HG02840 (cell line): ENCODE data around the gene MXRA7.
"Not testable (repeated sequence)": the region's sequence is repeated elsewhere in the genome, so short reads cannot be mapped to it uniquely, and the experiment has no call there.

Source experiments
- ATAC-seq: cut with Tn5 transposase; IDR thresholded peaks from one replicate; pipeline ENCODE4 v1.9.1; 2021; ENCODE audit warnings: mild to moderate bottlenecking, moderate library complexity, moderate number of reproducible peaks; ENCODE audit not compliant: unreplicated experiment, low FRiP score

Gene MXRA7

DNA sequence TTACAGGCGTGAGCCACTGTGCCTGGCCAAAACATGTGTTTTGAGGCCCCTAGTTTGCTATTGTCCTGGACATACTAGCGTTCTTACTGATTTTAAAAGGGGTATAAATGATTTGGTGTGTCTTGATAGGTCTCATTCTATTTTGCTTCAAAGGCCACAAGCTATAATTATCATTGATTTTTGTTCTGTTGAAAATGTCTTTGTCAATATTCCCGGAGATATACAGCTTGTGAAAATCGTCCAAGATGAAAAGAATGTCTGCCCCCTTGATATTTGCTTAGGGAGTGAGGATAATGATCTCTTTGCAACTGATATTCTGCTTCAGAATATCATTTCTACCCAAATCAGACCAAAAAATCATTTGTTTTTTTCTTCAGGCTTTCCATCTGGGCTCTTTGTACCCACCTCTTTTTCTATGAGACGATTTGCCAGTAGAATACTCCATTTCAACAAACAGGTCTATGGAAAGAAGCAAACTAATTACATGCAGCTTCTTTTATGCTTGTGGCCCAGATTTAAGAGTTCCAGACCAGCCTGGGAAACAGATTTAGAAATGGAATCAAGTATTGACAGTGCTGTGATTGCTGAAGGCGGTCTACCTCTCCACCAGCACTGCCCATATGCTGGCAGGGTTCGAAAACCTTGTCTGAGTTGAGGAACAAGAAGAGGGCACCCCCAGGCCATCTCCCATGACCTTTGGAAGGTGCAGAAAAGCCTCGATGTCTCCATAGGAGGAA is 53.1 kb downstream of the MXRA7 start:
- ATAC-seq: no peak

DNA sequence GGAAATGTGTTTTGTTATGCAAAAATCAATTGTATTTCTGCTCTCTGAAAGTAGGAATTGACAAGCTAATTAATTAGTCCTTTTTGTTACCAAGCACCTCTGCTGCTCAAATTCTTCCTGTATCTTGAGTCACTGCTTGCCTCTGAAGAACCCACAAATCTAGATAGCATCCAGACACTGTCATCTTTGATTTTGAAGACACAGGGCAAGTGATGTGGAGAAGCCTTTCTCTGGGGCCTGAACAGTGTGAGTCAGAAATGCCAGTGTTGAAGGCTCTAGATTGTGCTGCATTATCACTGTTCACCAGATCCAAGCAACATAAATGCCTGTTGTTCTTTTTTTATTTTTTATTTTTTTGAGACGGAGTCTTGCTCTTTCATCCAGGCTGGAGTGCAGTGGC is 56.4 kb downstream of the MXRA7 start:
- no peak for ATAC-seq

DNA sequence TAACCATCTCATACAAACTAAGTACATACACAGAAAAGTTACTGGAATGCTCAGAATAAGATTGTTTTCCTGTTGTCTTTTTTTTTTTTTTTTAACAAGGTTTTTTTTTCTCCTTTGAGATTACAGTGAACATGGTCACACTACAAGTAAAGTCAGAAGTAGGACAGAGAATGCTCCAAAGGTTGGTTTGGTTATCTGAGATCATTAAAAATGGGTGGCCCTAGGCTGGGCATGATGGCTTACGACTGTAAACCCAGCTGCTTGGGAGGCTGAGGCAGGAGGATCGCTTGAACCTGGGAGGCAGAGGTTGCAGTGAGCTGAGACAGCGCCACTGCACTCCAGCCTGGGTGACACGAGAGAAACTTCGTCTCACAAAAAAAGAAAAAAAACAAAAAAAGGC is 60.3 kb downstream of the MXRA7 start:
- no peak for ATAC-seq

DNA sequence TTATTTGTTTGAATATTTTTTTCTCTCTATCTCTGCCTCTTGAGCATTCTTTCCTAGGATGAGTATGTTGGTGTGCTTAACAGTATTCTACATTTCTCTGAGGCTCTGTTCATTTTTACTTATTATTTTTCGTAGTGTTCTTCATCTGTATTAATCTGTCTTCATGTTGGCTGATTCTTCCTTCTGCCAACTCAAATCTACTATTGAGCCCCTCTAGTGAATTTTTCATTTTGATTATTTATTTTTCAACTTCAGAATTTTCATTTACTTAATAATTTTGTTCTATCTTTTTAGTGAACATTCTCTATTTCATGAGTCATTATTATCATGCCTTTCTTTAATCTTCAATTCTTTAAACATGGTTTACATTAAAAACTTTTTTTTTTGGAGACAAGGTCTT is 64.1 kb downstream of the MXRA7 start:
- no peak for ATAC-seq

DNA sequence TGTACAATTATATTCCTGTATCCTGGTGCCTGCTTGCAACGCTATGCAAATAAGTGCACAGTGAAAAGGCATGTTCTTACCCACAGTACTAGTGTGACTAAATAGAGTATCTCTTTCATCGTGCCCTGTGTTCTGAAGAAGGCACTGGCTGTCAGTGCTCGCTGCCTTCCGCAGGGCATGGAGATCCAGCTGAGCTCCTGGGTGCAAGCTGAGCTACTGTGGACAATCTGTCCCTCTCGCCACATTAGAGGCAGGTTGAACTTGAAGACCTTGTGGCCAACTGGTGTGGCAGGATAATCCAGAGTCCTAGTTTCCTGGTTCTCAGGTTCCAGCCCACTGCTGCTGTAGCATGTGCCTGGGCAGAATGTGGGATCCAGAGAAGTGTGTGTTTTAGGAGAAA is 65.3 kb downstream of the MXRA7 start:
- no peak for ATAC-seq

DNA sequence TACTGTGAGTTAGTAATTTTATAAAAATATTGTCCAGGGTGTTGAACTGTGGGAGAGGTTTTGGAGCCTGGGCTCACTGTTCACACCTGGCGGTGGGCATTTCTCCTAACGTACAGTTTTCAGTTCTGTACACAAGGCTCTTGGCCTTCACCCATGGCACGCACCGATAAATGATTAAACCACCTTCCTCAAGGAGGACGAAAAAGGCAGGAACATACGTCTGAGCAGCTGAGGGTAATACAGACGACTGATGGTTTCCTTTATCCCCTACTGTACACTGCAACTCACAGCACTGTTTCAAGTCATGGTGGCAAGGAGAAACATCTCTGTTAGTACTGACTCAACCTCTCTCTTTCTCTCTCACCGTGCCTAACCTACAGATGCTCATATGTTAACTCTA is 65.8 kb downstream of the MXRA7 start:
- ATAC-seq: no peak

DNA sequence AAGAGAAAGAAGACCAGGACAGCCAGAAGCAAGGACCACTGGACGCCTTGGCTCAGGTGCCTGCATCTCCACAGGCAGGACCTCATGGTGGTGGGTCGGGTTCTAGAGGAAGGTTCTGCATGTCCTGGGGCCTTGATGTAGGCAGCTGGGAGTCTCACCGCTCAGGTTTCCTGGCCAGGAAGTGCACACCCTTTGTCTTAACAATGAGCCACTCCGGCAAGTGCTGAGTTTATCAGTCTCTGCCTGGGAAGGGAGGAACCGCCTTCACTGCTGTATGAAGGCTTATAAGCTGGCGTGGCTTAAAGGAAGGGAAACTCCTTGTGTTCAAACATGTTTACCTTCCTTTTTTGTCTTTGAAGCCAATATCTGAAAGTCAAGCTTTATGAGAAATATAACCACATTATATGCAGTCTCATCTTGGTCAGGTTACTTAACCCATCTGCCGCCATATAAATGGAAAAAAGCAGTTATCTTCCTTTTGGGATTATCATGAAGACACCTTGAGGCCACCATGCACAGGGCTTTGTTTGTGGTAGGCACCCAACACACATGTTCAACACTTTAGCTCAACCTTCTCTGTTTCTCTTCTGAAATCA is 67.1 kb downstream of the MXRA7 start, which contains the start of gene ST6GALNAC1:
Gene ST6GALNAC1 (minus strand): TSS at position 205 of the 596 bp plus-strand sequence. CDS start 119 bp downstream, at position 86.
- ATAC-seq: no peak

DNA sequence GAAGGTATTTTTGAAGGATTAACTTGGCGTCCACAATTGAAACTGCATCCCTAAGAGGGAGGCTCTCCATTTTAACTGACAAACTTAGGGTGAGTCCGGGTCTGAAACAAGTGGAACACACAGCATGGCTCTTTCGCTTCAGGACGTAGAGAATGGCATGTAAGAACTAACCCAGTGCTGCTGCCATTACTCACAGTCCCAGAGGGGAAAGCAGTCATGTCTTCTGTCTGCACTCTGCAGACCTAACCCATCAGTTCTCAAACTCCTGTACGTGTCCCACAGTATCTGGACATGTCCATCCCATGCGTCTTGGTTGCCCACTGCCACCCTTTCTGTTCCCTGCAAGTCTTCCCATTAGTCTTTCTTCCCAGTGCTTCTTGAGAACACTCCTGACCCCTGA is 67.8 kb downstream of the MXRA7 start:
- no peak for ATAC-seq

DNA sequence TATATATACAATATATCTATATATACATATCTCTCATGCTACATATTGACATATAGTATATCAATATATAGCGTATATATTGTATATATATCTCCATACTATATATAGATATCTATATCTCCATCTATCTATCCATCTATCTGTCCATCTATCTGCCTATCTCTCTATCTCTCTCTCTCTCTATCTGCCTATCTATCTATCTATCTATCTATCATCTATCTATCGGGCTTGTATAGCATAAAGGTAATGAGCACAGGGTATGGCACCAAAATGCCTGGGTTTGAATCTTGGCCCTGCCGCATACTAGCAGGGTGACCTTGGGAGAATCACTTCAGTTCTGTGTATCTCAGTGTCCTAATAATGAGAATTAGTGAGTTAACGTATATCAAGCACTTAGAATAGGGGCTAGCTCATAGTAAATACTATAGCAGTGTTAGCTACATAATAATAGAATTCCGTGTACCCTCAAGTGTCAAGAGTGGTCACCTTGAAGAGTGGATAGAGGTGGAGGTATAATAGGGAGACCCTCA is 68.7 kb downstream of the MXRA7 start:
- no peak for ATAC-seq

DNA sequence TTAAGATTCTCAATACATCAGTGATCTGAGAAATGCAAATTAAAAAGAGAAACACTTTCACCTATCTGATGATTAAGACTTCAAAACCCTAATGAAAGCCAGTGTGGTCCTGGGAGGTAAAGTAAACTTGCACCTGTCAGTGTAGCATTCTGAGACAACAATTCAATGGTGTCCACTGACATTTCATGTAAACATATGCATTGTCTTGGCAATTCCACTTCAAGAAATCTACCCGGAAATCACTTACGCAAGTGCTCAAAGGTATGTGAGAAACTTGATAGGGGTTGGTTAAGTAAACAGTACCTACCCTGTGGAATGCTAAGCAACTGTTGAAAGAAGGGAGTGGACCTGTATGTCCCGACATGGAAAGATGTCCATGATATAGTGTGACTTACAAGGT is 69.3 kb downstream of the MXRA7 start:
- no peak for ATAC-seq

DNA sequence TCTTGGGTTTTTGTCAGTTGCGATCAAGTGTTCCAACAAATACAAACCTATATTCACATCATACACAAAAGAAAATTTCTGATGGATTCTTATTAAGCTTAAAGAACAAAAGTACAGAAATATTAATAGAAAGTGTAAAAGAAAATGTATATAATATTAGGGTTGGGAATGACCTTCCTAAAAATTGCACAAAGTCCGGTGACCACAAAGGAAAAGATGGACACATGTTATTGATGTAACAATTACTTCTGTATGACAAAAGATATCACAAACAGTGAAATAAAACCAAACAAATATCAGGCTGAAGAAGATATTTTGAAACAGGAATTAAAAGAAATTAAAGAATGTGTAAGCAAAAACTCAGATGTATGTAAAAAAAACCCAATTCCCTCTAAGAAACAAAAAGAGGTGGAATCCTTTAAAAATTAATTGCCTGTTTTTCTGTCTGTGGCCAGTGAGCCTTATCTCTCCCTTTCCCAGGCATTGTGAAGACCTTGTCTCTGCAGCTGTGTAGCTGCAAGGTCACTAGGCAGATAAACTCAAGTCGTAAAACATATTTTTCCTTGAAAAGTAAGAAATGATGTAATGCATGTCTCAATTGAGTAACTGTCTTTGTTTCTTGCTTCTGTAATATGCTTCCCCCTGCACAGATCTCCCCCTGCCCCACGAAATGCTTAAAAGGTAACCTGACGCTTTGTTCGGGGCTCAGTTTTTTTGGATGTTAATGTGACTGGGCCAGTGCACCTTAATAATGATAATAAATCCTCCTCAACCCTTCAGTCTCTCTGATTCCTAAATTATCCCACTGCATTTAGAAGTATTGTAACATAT is 70.0 kb downstream of the MXRA7 start:
- ATAC-seq: no peak

DNA sequence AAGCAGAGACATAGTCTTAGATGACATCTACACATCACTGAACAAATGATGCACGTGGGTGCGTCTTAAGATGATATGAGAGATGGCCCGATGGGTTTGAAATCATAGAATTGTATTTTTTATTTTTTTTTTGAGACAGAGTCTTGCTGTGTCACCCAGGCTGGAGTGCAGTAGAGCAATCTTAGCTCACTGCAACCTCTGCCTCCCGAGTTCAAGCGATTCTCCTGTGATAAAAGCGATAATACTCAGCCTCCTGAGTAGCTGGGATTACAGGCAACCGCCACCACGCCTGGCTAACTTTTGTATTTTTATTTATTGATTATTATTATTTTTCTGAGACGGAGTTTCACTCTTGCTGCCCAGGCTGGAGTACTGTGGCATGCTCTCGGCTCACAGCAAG is 72.5 kb downstream of the MXRA7 start:
- ATAC-seq: no peak

DNA sequence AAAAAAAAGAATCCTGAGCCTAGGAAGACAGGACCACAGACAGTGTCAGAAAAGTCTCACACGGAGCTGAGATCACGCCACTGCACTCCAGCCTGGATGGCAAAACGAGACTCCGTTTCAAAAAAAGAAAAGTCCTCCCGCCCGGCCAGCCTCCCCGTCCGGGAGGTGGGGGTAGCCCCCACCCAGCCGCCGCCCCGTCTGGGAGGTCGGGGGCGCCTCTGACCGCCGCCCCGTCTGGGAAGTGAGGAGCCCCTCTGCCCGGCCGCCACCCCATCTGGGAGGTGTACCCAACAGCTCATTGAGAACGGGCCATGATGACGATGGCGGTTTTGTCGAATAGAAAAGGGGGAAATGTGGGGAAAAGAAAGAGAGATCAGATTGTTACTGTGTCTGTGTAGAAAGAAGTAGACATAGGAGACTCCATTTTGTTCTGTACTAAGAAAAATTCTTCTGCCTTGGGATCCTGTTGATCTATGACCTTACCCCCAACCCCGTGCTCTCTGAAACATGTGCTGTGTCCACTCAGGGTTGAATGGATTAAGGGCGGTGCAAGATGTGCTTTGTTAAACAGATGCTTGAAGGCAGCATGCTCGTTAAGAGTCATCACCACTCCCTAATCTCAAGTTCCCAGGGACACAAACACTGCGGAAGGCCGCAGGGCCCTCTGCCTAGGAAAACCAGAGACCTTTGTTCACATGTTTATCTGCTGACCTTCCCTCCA is 74.1 kb downstream of the MXRA7 start:
- not testable (repeated sequence) for ATAC-seq

DNA sequence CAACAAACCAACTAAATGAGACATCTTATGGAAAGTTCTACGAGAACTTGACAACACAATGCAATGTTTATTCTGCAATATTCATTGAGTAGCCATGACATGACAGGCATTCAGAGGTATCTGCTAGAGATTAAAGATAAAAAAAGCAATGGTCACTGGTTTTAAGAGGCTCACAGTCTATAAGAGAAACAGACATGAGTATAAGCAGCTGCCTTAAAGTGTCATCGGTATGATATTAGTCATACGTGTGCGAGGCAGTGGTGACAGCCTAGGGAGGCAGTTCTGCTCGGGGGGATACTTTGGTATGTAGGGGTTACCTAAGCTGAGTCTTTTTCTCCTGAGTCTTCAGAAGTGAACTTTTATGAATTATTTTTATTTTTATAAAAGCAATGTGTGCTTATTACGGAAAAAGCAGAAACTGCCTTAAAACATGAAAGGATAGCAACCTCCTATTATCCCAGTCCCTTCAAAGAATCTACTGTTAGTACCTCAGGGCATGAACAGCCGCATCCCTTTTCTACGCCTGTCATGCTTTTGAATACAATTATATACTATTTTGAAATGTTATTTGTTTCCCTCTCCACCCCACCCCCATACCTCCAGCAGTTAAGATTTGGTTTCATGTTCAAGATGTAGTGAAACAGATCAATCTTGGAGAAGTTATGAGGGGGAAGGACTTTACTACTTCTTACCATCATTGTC is 75.0 kb downstream of the MXRA7 start:
- no peak for ATAC-seq

DNA sequence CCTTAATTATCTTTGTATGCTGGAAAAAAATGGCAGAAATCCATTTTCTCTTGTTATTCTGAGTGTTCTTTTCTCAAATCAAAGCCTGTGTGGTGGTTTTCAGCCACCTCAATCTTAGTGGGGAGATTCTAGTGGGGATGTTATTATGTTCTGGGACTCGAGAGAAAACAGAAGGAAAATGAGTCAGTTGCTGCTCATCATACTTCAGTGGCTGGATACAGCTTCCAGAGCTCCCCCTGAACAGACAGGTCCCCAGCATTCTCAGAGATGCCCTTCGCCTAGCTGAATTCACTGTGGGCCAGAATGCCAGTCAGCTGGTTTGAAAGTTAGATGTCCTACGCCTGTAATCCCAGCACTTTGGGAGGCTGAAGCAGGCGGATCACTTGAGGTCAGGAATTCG is 75.7 kb downstream of the MXRA7 start:
- ATAC-seq: no peak

DNA sequence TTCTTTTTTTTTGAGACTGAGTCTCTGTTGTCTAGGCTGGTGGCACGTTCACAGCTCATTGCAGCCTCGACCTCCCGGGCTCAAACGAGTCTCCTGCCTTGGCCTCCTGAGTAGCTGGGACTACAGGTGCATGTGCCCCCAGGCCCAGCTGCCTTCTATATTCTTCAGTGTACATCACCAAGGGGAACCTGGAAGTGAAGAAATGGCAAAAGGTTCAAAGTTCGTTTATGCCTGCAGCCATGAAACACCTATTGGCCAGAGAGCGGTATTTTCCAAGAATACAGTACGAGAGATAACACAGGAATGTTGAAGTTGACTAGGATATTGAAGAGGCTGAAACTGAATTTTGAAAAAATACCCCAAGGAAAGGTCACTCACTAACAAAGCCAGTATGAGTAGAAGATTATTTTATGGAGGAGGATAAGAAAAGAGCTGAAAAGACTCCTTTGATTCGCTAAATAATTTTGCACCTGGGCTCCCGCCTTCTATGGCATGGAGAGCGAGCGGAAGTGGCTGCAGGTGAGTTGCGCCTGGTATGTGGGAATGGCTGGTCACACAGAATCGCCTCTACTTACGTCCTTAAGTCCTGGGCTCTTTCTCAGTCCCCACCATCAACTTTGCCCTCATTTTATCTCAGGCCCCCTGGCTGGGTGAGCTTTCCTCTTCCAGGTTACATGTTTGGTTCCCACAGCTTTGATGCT is 77.0 kb downstream of the MXRA7 start:
- ATAC-seq: no peak

DNA sequence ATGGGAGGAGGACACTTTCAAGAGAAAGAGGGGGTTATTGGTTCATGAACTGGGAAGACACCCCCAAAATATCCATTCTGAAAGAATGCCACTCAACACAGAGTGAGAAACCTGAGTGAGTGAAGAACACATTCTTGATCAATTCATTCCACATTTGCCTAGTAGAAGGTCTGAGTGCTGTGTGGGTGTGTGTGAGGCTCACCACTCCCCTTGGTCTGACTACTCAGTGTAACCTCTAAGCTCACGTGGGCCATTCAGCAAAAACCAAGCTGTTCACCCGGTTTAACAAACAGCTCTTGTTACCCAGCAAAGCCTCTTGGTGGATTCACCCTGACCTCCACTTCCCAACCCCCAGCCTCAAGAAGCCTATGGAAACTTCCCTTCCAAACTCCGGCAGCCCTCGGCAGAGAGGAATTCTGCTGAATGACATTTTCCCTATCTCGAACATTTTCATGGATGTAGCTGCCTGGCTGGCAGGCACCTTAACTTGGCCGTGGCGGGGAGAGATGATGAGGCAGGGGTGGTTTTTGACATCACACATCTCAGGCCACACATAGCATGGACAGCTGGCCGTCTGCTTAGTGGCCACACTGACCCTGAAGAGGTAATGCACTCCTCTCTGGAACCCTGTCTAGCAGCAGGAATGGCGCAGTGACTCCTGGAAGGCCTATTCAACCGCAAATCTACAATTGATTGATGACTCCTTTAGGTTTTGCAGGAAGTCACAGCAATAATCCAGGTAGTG is 78.8 kb downstream of the MXRA7 start:
- no peak for ATAC-seq

DNA sequence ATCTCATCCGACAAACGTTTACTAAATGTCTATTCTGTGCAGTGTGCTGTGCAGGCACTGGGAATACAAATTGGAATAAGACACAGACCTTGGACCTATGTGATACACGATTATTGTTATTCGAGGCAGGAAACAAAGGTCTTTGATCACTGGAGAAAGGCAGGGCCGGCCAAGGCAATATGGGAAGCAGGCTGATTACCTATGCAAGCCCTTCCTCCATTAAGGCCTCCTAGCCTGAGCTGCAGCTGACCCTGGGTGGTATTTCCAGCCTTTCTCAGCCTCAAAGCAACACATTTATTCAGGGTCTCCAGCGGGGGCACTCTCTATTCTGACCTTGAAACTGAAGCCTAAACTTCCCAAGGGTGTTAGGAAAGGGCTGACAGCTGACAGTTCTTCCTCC is 80.6 kb downstream of the MXRA7 start:
- no peak for ATAC-seq
